Measurements from ENCODE around the gene IRX6.

Gene IRX6

GRCh38 chr16:55285586-55285985, 38.4 kb upstream of the IRX6 start:
- Histone ChIP-seq H3K9ac (ENCODE audit: low read depth, low read length) (no peak overlapping the region), H3K4me2 (ENCODE audit: insufficient read depth, low read length) (no peak overlapping the region), H3K27me3 (ENCODE audit: insufficient read depth, low read length, poor library complexity) (peaks cover 5% of the 10 kb centered on the region), H3K4me1 (ENCODE audit: insufficient read depth, low read length) (no peaks in the 10 kb centered on the region), H2AFZ (ENCODE audit: low read depth, low read length) (no peak overlapping the region), H3K79me2 (ENCODE audit: insufficient read depth, low read length) (no peaks in the 10 kb centered on the region), H3K4me3 (ENCODE audit: low read depth in 1 of 2, low read length in 2 of 2) (no peak overlapping the region), H3K36me3 (ENCODE audit: insufficient read depth, low read length) (no peaks in the 10 kb centered on the region), H3K27ac (ENCODE audit: low read length) (no peak overlapping the region), H4K20me1 (ENCODE audit: insufficient read depth, low read length) (no peaks in the 10 kb centered on the region), H3K9me3 (ENCODE audit: insufficient read depth, low read length, severe bottlenecking) (peaks cover 7% of the 10 kb centered on the region)
- ATAC-seq (ENCODE audit: insufficient read depth, low read depth) (no peak), DNase-seq (no peak)
- TF ChIP-seq EZH2 (IDR thresholded peaks at IDR 0.05; ENCODE audit: borderline replicate concordance, low read depth, low read length, severe bottlenecking): no peak
- TF ChIP-seq, protein P1, sequence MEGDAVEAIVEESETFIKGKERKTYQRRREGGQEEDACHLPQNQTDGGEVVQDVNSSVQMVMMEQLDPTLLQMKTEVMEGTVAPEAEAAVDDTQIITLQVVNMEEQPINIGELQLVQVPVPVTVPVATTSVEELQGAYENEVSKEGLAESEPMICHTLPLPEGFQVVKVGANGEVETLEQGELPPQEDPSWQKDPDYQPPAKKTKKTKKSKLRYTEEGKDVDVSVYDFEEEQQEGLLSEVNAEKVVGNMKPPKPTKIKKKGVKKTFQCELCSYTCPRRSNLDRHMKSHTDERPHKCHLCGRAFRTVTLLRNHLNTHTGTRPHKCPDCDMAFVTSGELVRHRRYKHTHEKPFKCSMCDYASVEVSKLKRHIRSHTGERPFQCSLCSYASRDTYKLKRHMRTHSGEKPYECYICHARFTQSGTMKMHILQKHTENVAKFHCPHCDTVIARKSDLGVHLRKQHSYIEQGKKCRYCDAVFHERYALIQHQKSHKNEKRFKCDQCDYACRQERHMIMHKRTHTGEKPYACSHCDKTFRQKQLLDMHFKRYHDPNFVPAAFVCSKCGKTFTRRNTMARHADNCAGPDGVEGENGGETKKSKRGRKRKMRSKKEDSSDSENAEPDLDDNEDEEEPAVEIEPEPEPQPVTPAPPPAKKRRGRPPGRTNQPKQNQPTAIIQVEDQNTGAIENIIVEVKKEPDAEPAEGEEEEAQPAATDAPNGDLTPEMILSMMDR (IDR thresholded peaks at IDR 0.05; ENCODE audit: borderline replicate concordance, extremely low read depth, low read length, poor library complexity, severe bottlenecking): no peak

DNA sequence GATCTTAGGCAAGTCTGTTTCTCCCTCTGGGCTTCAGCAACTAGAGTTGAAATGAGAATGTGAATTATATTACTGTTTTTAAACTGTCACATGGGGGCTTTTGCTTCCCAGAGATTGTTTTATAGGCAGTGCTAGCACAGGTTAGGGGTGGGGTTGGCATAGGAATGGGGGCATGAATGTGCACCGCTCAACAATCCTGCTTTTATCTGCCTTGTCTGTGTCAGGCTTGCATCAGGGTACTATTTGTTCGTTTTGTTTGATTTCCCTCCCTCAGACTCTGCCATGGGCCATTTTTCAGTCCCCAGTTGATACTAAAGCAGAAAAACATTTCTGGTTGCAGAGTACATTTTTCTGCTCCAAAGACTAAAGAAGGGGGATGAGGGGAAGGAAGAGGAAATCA, 34.6 kb upstream of the IRX6 start:
- Histone ChIP-seq H4K20me1 (ENCODE audit: insufficient read depth, low read length) (no peaks in the 10 kb centered on the region), H3K27me3 (ENCODE audit: insufficient read depth, low read length, poor library complexity) (no peaks in the 10 kb centered on the region), H3K9ac (ENCODE audit: low read depth, low read length) (no peak overlapping the region), H3K36me3 (ENCODE audit: insufficient read depth, low read length) (no peaks in the 10 kb centered on the region), H2AFZ (ENCODE audit: low read depth, low read length) (no peak overlapping the region), H3K4me3 (ENCODE audit: low read depth in 1 of 2, low read length in 2 of 2) (no peak overlapping the region), H3K27ac (ENCODE audit: low read length) (no peak overlapping the region), H3K4me2 (ENCODE audit: insufficient read depth, low read length) (no peak overlapping the region), H3K79me2 (ENCODE audit: insufficient read depth, low read length) (no peaks in the 10 kb centered on the region), H3K9me3 (ENCODE audit: insufficient read depth, low read length, severe bottlenecking) (peaks cover 7% of the 10 kb centered on the region), H3K4me1 (ENCODE audit: insufficient read depth, low read length) (no peaks in the 10 kb centered on the region)
- TF ChIP-seq EZH2 (IDR thresholded peaks at IDR 0.05; ENCODE audit: borderline replicate concordance, low read depth, low read length, severe bottlenecking): no peak
- TF ChIP-seq, protein P1 (IDR thresholded peaks at IDR 0.05; ENCODE audit: borderline replicate concordance, extremely low read depth, low read length, poor library complexity, severe bottlenecking): no peak
- ATAC-seq (ENCODE audit: insufficient read depth, low read depth) (no peak), DNase-seq (no peak)

DNA sequence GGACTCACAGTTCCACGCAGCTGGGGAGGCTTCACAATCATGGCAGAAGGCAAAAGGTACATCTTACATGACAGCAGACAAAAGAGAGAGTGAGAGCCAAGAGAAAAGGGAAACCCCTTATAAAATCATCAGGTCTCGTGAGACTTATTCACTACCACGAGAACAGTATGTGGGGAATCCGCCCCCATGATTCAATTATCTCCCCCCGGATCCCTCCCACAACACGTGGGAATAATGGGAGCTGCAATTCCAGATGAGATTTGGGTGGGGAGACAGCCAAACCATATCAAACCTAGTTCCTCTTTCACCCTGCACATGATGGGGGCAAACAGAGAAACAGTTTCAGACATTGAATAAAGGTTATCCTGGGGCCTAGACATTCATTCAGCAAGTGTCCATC, 32.2 kb upstream of the IRX6 start:
- Histone ChIP-seq H3K4me1 (ENCODE audit: insufficient read depth, low read length) (no peaks in the 10 kb centered on the region), H4K20me1 (ENCODE audit: insufficient read depth, low read length) (no peaks in the 10 kb centered on the region), H3K79me2 (ENCODE audit: insufficient read depth, low read length) (no peaks in the 10 kb centered on the region), H3K9ac (ENCODE audit: low read depth, low read length) (no peak overlapping the region), H3K27me3 (ENCODE audit: insufficient read depth, low read length, poor library complexity) (no peaks in the 10 kb centered on the region), H3K36me3 (ENCODE audit: insufficient read depth, low read length) (no peaks in the 10 kb centered on the region), H2AFZ (ENCODE audit: low read depth, low read length) (no peak overlapping the region), H3K27ac (ENCODE audit: low read length) (no peak overlapping the region), H3K4me3 (ENCODE audit: low read depth in 1 of 2, low read length in 2 of 2) (no peak overlapping the region), H3K9me3 (ENCODE audit: insufficient read depth, low read length, severe bottlenecking) (peaks cover 7% of the 10 kb centered on the region), H3K4me2 (ENCODE audit: insufficient read depth, low read length) (no peak overlapping the region)
- DNase-seq: no peak
- TF ChIP-seq EZH2 (IDR thresholded peaks at IDR 0.05; ENCODE audit: borderline replicate concordance, low read depth, low read length, severe bottlenecking): no peak
- TF ChIP-seq, protein P1 (IDR thresholded peaks at IDR 0.05; ENCODE audit: borderline replicate concordance, extremely low read depth, low read length, poor library complexity, severe bottlenecking): no peak
- ATAC-seq (ENCODE audit: insufficient read depth, low read depth): no peak

DNA sequence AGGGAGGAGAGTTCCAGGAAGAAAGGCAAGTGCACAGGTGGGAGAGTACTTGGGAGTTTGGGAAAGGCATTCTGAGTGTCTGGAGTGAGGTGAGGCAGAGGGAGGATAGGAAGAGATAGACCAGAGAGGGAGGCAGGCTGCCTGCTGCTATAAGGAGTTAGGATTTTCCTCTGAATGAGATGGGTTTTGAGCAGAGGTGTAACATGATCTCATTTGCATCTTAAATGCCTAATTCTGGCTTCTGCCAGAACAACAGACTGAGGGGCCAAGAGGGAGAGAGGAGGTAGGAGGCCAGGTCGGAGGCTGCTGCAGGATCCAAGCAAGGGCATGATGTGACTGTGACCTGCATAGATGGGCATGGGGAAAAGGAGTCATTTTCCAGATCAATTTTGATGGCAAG, 31.5 kb upstream of the IRX6 start:
- Histone ChIP-seq H2AFZ (ENCODE audit: low read depth, low read length) (no peak overlapping the region), H3K36me3 (ENCODE audit: insufficient read depth, low read length) (no peaks in the 10 kb centered on the region), H4K20me1 (ENCODE audit: insufficient read depth, low read length) (no peaks in the 10 kb centered on the region), H3K27ac (ENCODE audit: low read length) (no peak overlapping the region), H3K4me2 (ENCODE audit: insufficient read depth, low read length) (no peak overlapping the region), H3K9me3 (ENCODE audit: insufficient read depth, low read length, severe bottlenecking) (peaks cover 7% of the 10 kb centered on the region), H3K79me2 (ENCODE audit: insufficient read depth, low read length) (no peaks in the 10 kb centered on the region), H3K4me1 (ENCODE audit: insufficient read depth, low read length) (no peaks in the 10 kb centered on the region), H3K27me3 (ENCODE audit: insufficient read depth, low read length, poor library complexity) (no peaks in the 10 kb centered on the region), H3K9ac (ENCODE audit: low read depth, low read length) (no peak overlapping the region), H3K4me3 (ENCODE audit: low read depth in 1 of 2, low read length in 2 of 2) (no peak overlapping the region)
- DNase-seq (no peak), ATAC-seq (ENCODE audit: insufficient read depth, low read depth) (no peak)
- no peak for TF ChIP-seq EZH2 (IDR thresholded peaks at IDR 0.05; ENCODE audit: borderline replicate concordance, low read depth, low read length, severe bottlenecking)
- TF ChIP-seq, protein P1 (IDR thresholded peaks at IDR 0.05; ENCODE audit: borderline replicate concordance, extremely low read depth, low read length, poor library complexity, severe bottlenecking): no peak
